CD4-positive, alpha-beta memory T cell (primary cell): ENCODE results near the gene CCDC92. TPM values are rescaled to one million over a fixed set of nuclear protein-coding genes. Genes with fewer than 3 reads are reported as not detected.

Source experiments
- CTCF ChIA-PET: fragments of 350-600 bp; sonication (Branson Sonifier 250); formaldehyde crosslinking; loops from one replicate; lab custom pipeline; 2021; ENCODE audit warnings: inconsistent platforms; ENCODE audit not compliant: partially characterized antibody; lab: Charles Lee
- POLR2A ChIA-PET: fragments of 350-600 bp; sonication (Branson Sonifier 250); formaldehyde crosslinking; loops from one replicate; lab custom pipeline; 2021; ENCODE audit not compliant: partially characterized antibody; lab: Charles Lee
- DNase-seq, 5 donors: peaks; one replicate each; pipeline versions ENCODE4 v3.0.0 to v3.0.0-alpha.2; 2020 to 2022; ENCODE audit warnings: mixed read lengths in 1 of 5
- H3K27ac ChIP-seq: one replicate; pipeline ENCODE4 v1.7.0; 2013; ENCODE audit warnings: low read depth, low read length
- H3K27me3 ChIP-seq: 2 replicates; pipeline ENCODE4 v1.7.0; 2013; ENCODE audit warnings: mild to moderate bottlenecking, low read length, moderate library complexity; ENCODE audit not compliant: insufficient read depth
- H3K36me3 ChIP-seq: 2 replicates; pipeline ENCODE4 v1.7.0; 2013; ENCODE audit warnings: mild to moderate bottlenecking, low read length, moderate library complexity; ENCODE audit not compliant: insufficient read depth
- H3K4me1 ChIP-seq: 2 replicates; pipeline ENCODE4 v1.7.0; 2013; ENCODE audit warnings: mild to moderate bottlenecking, low read length, moderate library complexity; ENCODE audit not compliant: insufficient read depth
- H3K4me3 ChIP-seq, 2 donors: one replicate each; pipeline ENCODE4 v1.7.0; 2013; ENCODE audit warnings: low read length in 2 of 2, mild to moderate bottlenecking in 1 of 2
- H3K9me3 ChIP-seq, 2 donors: one replicate each; pipeline ENCODE4 v1.7.0; 2013; ENCODE audit warnings: low read length in 2 of 2, control low read depth in 1 of 2; ENCODE audit not compliant: control insufficient read depth in 1 of 2
- H3K27ac Mint-ChIP-seq, 7 donors: one replicate each; pipeline ENCODE4 v1.8.0; 2020 to 2021; ENCODE audit warnings: mixed read lengths in 7 of 7, mild to moderate bottlenecking in 6 of 7, inconsistent platforms in 3 of 7, moderate library complexity in 3 of 7
- H3K27me3 Mint-ChIP-seq, 2 donors: one replicate each; pipeline ENCODE4 v1.8.0; 2020 to 2021; ENCODE audit warnings: mixed read lengths in 2 of 2
- H3K36me3 Mint-ChIP-seq, 2 donors: one replicate each; pipeline ENCODE4 v1.8.0; 2020 to 2021; ENCODE audit warnings: mixed read lengths in 2 of 2, inconsistent platforms in 1 of 2, mild to moderate bottlenecking in 1 of 2
- H3K4me1 Mint-ChIP-seq, 4 donors: one replicate each; pipeline ENCODE4 v1.8.0; 2020 to 2021; ENCODE audit warnings: mixed read lengths in 4 of 4, mild to moderate bottlenecking in 1 of 4
- H3K4me3 Mint-ChIP-seq, 8 donors: one replicate each; pipeline ENCODE4 v1.8.0; 2020 to 2021; ENCODE audit warnings: mixed read lengths in 8 of 8, mild to moderate bottlenecking in 7 of 8, moderate library complexity in 6 of 8, inconsistent platforms in 3 of 8
- H3K9me3 Mint-ChIP-seq, 8 donors: one replicate each; pipeline ENCODE4 v1.8.0; 2020 to 2021; ENCODE audit warnings: mixed read lengths in 8 of 8, mild to moderate bottlenecking in 5 of 8, inconsistent platforms in 3 of 8, moderate library complexity in 1 of 8
- intact Hi-C: fragments of 100-400 bp; cut with micrococcal nuclease; formaldehyde crosslinking; loops from one replicate; pipeline ENCODE4 v1.15.1; 2023
- polyA plus RNA-seq, 2 donors: library from polyadenylated mRNA; unstranded; fragments of 300-500 nt; fragmentation: Illumina TruSeq; gene quantifications; one replicate each; pipeline ENCODE4 v1.2.3, GENCODE V29; 2021
- total RNA-seq, 2 experiments: library from RNA; stranded (reverse); gene quantifications; one replicate each; pipeline ENCODE4 v1.2.3, GENCODE V29; 2021

CCDC92 gene
- total and polyA plus RNA-seq, 4 experiments from 2014 or later: 15.6 to 52.9 (median 33.9) TPM

DNA sequence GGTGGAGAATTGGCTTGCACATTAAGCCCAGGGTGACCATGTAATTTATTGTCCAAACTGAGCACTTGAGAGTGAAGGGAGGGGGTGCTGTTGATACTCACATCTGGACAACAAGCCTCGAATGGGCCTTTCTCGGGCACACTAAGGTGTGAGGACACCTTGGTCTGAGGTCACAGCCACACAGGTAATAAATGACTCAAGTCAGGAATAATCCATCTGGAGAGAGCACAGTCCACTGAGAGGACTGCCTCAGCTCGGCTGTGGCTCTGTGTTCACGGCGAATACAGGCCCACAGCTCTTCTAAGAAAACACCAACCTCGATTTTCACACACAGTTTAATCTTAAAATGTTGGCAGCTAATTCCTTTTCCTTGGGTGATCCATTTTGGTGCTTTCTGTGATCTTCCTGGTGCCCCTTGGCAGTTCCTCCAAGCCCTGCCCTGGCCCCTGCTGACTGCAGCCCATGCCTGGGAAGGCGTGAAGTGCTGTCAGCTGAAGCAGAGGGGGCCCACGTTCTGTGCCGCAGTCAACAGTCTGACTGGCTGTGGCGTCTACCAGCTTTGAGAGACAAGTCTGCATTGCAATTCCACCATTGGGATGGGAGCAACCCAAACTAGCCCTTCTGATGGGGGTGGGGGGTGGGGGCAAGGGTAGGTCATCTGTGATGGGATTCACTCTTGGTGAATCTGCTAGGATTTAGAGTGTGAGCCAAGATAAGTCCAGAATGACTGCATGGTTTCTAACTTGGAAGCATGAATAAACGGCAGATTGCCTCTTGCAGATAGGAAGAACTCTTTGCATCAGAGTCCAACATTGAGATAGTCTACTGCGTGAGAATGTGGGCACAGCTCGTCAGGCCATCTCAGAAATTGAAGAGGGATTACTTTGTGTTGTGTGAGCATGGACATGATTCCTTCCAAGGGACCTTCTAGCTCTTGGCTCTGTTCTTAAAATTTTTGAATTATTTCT, 43.1 kb upstream of the CCDC92 start:
- peak overlapping the region in 2 of 7 donors; percentile 26 to 30 for H3K27ac Mint-ChIP-seq

DNA sequence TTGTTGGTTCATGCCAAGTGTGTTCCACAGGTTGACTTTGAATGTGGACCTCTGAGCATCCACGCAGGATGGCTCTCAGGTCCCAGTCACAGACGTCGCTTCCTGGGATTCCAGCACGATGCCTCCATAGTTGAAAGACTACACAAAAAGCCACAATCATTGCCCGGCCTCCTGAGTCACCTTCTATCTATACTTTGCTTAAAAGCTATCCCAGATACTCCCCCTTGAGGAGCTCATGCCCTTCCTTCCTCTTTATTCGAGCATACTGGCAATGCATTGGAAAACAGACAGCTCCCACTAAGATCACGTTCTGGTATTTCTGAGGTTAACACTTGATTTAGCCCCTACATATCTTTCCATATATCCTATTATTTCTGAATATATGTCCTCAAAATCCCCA, 40.4 kb upstream of the CCDC92 start:
- Histone ChIP-seq H3K27me3 (no peaks in the 10 kb centered on the region), H3K9me3 (no peaks in the 10 kb centered on the region), H3K36me3 (peaks cover 28% of the 10 kb centered on the region), H3K27ac (no peak overlapping the region), H3K4me1 (no peaks in the 10 kb centered on the region), H3K4me3 (no peak overlapping the region)
- peaks cover 5 to 7% (median 6%) of the 10 kb centered on the region in 4 donors for H3K4me1 Mint-ChIP-seq
- H3K36me3 Mint-ChIP-seq: peaks cover 36 to 37% of the 10 kb centered on the region in 2 donors
- DNase-seq: no peak
- H3K27ac Mint-ChIP-seq: no peak overlapping the region
- ChIA-PET POLR2A (no interaction called here), CTCF (no interaction called here)
- intact Hi-C loops: no loop called here
- no peak overlapping the region for H3K4me3 Mint-ChIP-seq
- H3K9me3 Mint-ChIP-seq: peaks cover 0 to 2% (median 0%) of the 10 kb centered on the region in 8 donors
- H3K27me3 Mint-ChIP-seq: no peaks in the 10 kb centered on the region

More for the DNA sequence above, 43.1 kb upstream of the CCDC92 start:
- intact Hi-C loops: no loop called here
- Histone ChIP-seq H3K4me3 (no peak overlapping the region), H3K27me3 (no peaks in the 10 kb centered on the region), H3K4me1 (no peaks in the 10 kb centered on the region), H3K36me3 (peaks cover 23% of the 10 kb centered on the region), H3K9me3 (no peaks in the 10 kb centered on the region), H3K27ac (no peak overlapping the region)
- DNase-seq: no peak
- Mint-ChIP-seq H3K4me1 (no peaks in the 10 kb centered on the region), H3K4me3 (no peak overlapping the region), H3K27me3 (no peaks in the 10 kb centered on the region), H3K36me3 (peaks cover 28 to 30% of the 10 kb centered on the region in 2 donors), H3K9me3 (no peaks in the 10 kb centered on the region)
- ChIA-PET CTCF (interaction anchor here (1.0 to 2.4 kb wide), 3 partner anchors 10 to 21 kb away, joined by 3 to 6 read pairs (median 3); no protein-coding TSS in a partner anchor), POLR2A (interaction anchor here (0.5 kb wide), 1 partner anchor 903 kb away, joined by 3 read pairs; no protein-coding TSS in a partner anchor)

DNA sequence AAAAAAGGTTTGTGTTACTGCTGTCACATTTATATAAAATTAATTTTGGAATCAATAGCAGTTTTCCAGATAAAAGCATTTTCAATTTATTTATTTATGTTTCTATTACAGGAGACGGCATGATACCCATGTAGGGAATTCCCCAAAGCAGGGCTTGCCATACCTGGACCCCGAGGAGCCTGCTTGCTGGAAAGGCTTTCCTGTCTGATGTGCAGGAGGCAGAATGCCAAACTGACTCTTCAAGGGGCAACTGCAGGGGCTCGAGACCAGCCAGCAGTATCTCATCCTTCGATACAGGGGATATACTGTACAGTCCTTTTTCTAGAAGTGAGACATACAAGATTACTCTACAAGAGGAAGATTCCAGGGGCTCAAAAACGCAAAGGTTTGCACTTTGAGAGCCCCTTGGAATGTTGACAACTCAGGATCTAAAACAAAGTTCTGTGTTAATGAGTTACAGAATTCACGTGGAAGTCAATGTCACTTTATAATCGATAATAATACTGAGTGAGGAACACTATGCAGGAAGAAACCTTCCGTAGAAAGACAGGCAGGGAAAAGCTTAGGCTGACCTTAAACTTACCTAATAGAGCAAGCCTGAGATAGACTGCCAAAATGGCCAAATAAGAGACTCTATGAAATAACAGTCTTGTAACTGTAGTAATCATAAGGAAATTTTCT, 38.9 kb upstream of the CCDC92 start:
- no peaks in the 10 kb centered on the region for H3K27me3 ChIP-seq
- ChIA-PET POLR2A (no interaction called here), CTCF (no interaction called here)
- no peaks in the 10 kb centered on the region for H3K27me3 Mint-ChIP-seq
- H3K4me3 Mint-ChIP-seq: no peak overlapping the region
- H3K36me3 ChIP-seq: peaks cover 28% of the 10 kb centered on the region
- no peak overlapping the region for H3K27ac Mint-ChIP-seq
- peaks cover 16 to 19% (median 18%) of the 10 kb centered on the region in 4 donors for H3K4me1 Mint-ChIP-seq
- H3K4me3 ChIP-seq: no peak overlapping the region
- no peak overlapping the region for H3K27ac ChIP-seq
- peaks cover 12% of the 10 kb centered on the region for H3K4me1 ChIP-seq
- intact Hi-C loops: no loop called here
- DNase-seq: no peak
- H3K9me3 ChIP-seq: no peaks in the 10 kb centered on the region
- H3K9me3 Mint-ChIP-seq: peaks cover 0 to 2% (median 0%) of the 10 kb centered on the region in 8 donors
- H3K36me3 Mint-ChIP-seq: peaks cover 36 to 43% of the 10 kb centered on the region in 2 donors

DNA sequence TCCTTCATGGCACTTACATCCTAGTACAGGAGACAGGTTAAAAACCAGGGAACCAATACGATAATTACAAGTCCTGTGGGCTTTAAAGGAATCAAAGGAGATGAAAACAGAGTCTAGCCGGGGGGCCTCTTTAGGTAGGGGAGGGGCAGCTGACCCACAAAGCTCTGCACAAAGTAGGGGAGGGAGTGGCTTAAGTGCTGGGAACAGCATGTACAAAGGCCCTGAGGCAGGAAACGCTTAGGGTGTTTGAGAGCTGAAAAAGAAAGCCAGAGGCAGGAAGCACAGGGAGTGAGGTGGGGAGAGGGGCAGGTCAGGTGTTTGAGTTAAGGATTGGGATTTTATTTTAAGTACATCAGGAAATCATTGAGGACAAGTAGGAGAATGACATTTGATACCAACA, 38.1 kb upstream of the CCDC92 start:
- Mint-ChIP-seq H3K27ac (peak overlapping the region in 1 of 7 donors; percentile 53), H3K27me3 (no peaks in the 10 kb centered on the region), H3K4me3 (no peak overlapping the region), H3K4me1 (peaks cover 24 to 28% (median 27%) of the 10 kb centered on the region in 4 donors), H3K9me3 (peaks cover 0 to 2% (median 0%) of the 10 kb centered on the region in 8 donors), H3K36me3 (peaks cover 36 to 50% of the 10 kb centered on the region in 2 donors)
- Histone ChIP-seq H3K27me3 (no peaks in the 10 kb centered on the region), H3K36me3 (peaks cover 28% of the 10 kb centered on the region), H3K4me1 (peaks cover 20% of the 10 kb centered on the region), H3K9me3 (no peaks in the 10 kb centered on the region), H3K27ac (no peak overlapping the region), H3K4me3 (no peak overlapping the region)
- POLR2A ChIA-PET: no interaction called here
- no peak for DNase-seq
- CTCF ChIA-PET: no interaction called here
- intact Hi-C loops: no loop called here

DNA sequence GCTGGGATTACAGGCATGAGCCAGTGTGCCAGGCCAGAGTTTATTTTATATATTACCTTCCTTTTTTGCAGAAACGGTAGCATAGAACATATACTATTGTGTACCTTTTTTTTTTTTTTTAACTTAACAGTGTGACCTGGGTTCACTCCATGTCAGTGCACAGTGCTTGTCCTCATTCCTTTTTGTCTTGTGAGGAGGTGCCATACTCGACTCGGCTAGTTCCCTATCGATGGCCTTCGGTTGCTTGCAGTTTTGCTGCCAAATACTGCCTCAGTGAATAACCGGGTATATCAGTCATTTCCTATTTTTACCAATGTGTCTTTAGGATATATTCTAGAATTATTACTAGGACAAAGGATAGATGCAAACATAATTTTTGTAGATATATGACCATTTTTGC, 37.1 kb upstream of the CCDC92 start:
- Histone ChIP-seq H3K4me1 (peaks cover 25% of the 10 kb centered on the region), H3K36me3 (peaks cover 28% of the 10 kb centered on the region), H3K27me3 (no peaks in the 10 kb centered on the region), H3K9me3 (no peaks in the 10 kb centered on the region), H3K4me3 (no peak overlapping the region), H3K27ac (no peak overlapping the region)
- ChIA-PET CTCF (no interaction called here), POLR2A (no interaction called here)
- Mint-ChIP-seq H3K36me3 (peaks cover 35 to 50% of the 10 kb centered on the region in 2 donors), H3K27me3 (no peaks in the 10 kb centered on the region), H3K27ac (peak overlapping the region in 1 of 7 donors; percentile 19), H3K9me3 (peaks cover 0 to 2% (median 0%) of the 10 kb centered on the region in 8 donors), H3K4me3 (no peak overlapping the region), H3K4me1 (peaks cover 28 to 32% (median 30%) of the 10 kb centered on the region in 4 donors)
- DNase-seq: no peak
- intact Hi-C loops: no loop called here

DNA sequence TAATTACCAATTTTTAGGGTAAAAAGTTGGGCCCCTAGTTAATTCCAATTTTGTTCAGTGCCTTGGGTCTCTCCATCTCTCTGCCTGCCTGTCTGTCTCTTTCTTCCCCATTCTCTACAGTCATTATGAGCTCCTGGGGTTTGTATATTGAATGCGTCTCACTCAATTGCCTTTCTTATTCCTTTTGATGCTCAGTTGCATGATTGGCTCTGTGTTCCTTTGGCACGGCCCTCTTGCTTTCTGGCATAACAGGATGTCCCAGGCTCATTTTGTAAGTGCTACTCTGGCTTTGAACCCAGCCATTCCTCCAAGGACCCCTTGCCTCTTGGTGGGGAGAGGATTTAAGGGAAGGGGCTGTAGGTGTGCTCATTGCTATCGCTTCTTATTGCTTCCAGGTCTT, 36.0 kb upstream of the CCDC92 start:
- POLR2A ChIA-PET: interaction anchor here (0.7 kb wide), 1 partner anchor 772 kb away, joined by 3 read pairs; no protein-coding TSS in a partner anchor

More for the DNA sequence above, 36.0 kb upstream of the CCDC92 start:
- Histone ChIP-seq H3K36me3 (peaks cover 31% of the 10 kb centered on the region), H3K4me1 (peaks cover 25% of the 10 kb centered on the region), H3K9me3 (no peaks in the 10 kb centered on the region), H3K4me3 (no peak overlapping the region), H3K27me3 (no peaks in the 10 kb centered on the region), H3K27ac (no peak overlapping the region)
- Mint-ChIP-seq H3K9me3 (peaks cover 0 to 2% (median 0%) of the 10 kb centered on the region in 8 donors), H3K27ac (peak overlapping the region in 3 of 7 donors; percentile 55 to 77 (median 62)), H3K36me3 (peaks cover 28 to 47% of the 10 kb centered on the region in 2 donors), H3K4me1 (peaks cover 28 to 32% (median 30%) of the 10 kb centered on the region in 4 donors), H3K27me3 (no peaks in the 10 kb centered on the region), H3K4me3 (peak overlapping the region in 1 of 8 donors; percentile 36)
- no peak for DNase-seq
- CTCF ChIA-PET: interaction anchor here (0.9 kb wide), 1 partner anchor 23 kb away, joined by 6 read pairs; no protein-coding TSS in a partner anchor
- intact Hi-C loops: no loop called here
